Activated CD4-positive, alpha-beta T cell treated with anti-CD3 and anti-CD28 coated beads, Interleukin-2, amount 50 U/mL, for 4 hours (primary cell): Measurements from ENCODE around the gene INSIG1.

Experiments used
- DNase-seq, 2 experiments: peaks; one replicate each; pipeline ENCODE4 v3.0.0-alpha.2; 2020

INSIG1 gene

DNA sequence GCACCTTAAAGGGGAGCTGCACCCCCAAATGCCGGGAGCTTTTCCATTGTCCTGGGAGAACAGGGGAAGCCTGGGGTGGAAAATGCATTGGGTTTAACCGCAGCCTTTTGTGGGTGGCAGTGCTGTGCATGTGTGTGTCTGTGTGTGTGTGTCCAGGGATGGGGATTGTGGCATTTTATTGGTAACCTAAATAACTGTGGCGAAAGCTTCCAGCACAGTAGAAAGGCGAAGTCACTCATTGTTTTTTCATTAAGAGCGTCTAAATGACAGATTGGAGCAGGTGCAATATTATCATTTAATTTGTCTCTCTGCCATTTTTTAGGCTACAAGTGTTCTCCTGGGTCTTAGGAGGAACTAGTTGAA, 55.1 kb downstream of the INSIG1 start:
- DNase-seq: no peak

- no peak for DNase-seq
Observed at GRCh38 chr7:155353256-155353897, 55.7 kb downstream of the INSIG1 start.

DNA sequence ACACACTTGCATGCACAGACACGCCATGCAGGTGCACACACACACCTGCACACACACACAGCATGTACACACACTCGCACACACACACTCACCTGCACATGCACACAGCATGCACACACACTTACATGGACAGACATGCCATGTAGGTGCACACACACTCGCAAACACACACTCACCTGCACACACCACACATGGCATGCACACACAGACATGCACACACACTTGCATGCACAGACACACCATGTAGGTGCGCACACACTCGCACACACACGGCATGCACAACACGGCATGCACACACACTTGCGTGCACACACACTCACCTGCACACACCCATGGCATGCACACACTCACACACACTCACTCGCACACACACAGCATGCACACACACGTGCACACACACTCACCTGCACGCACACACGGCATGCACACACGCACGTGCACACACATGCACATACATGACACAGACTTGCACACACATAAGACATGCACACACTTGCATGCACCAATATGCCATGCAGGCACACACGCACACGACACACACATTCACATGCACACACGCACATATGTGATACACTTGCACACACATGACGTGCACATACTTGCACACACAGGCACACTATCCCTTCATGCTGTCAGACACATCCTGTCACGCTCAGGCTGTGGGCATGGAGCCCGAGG, 56.8 kb downstream of the INSIG1 start:
- DNase-seq: no peak

DNA sequence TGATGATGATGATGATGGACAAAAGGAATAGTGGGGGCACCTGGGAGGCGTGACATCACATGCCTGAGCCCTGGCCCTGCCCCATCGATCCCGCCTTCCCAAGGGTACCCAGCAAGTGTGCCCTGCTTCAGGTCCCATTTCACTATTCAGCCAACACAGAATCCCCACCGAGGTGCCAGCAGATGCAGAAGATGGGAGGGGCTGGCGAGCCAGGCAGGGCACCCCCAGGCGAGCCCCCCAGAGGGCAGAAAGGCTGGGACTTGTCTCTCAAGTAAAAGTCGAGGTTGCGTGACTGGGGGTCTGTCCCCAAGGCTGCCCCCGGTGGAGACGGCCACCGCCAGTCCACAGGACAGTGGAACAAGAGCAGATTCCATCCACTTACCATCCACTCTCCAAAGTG, 57.5 kb downstream of the INSIG1 start:
- DNase-seq: no peak

DNA sequence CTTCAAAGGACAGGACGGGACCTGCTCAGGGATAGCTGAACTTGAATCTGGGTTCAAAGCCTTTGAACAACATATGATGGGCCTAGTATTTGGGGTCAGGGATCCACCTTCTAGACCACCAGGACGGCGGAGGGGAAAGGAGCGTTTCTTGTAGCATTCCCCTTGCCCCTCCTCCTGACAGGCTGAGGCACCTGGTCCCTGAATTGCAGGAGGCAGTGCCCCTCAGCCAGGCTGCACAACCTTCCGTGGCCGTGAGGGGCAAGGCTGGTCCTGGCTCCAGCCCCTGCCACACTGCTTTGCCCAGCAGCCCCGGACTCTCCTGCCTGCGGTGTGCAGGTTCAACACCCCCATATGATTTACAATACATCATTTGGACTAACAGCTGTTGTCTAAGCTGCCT, 58.1 kb downstream of the INSIG1 start:
- no peak for DNase-seq

- DNase-seq: no peak
Observed at GRCh38 chr7:155356323-155357105, 58.8 kb downstream of the INSIG1 start.

GRCh38 chr7:155357573-155358041, 59.9 kb downstream of the INSIG1 start:
- DNase-seq: no peak

GRCh38 chr7:155358066-155358947, 60.6 kb downstream of the INSIG1 start:
- no peak for DNase-seq

- DNase-seq: no peak
Observed at GRCh38 chr7:155358948-155359712, 61.5 kb downstream of the INSIG1 start.
